ENCODE measurements around the gene NOXA1.

Gene NOXA1

DNA sequence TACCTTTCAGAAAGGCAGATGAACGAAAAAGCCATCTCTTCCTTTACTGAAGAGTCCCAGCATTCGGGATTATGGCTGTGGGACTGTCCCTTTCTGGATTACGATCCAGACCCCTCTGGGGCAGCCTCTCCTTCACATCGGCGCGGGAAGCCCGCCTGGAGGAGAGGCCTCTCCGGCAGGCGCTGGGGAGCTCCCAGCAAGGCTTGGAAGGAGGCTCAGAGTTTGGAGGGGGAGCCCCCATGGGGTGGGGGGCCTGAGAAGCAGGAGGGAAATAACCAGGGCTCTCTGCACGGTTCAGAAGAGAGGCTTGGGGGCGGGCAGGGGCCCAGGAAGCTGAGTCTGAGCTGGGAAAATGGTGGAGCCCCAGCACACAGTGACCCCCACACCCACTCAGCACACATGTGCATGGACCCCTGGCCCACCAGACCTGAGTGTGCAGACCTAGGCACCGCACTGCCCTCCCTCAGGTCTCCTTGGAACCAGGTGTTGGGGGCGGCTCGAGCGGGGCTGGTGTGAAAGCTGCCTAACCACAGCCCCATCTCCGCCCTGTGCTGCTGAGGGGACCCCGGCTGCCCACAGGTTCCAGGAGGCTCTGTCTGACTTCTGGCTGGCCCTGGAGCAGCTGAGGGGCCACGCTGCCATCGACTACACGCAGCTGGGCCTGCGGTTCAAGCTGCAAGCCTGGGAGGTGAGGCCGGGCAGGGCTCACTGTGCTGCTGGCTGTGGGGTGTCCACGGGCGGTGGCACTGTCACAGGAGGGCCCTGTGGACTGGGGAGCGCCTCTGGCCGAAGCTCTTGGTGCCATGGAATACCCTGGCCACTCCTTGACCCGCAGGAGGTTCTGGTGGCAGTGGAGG, 4.5 kb downstream of the NOXA1 start:
- no peak for DNase-seq

DNA sequence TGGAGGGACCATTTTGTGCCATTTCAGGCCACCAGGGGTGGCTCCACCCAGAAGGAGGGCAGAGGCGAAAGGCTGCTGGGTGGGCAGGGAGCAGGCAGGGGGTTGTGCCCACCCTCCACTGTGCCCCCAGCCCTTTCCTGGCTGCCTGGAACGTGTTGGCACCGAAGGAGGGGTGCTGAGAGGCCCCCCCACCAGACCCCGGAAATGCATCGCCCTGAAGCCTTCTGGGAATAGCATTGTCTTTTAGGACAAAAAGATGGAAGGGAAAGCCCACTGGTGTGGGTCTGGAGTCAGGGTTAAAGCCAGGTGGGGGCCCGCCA, 5.1 kb downstream of the NOXA1 start:
- no peak for DNase-seq

DNA sequence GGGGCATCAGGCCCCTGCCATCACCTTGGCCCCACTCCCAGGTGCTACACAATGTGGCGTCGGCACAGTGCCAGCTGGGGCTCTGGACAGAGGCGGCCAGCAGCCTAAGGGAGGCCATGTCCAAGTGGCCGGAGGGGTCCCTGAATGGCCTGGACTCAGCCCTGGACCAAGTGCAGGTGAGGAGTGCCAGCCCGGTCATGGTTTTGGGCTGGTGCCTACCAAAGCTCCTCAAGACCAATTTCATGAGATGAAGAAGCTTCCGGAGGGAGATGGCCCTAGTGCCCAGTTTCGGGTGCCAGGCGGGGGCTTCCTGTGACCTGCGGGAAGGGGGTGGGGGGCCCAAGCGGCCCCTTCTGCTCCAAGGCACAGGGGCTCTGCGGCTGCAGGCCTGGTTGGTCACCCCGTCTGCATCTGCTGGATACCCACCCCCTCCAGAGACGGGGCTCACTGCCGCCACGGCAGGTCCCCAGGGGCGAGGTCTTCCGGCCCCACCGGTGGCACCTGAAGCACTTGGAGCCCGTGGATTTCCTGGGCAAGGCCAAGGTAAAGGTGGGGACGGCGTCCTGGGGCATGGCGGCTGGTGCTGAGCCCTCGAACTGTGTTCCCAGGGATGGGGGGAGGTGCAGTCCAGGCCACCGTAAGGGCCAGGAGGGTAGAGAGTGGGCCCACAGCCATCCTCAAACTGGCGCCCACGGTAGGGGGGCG, 5.8 kb downstream of the NOXA1 start:
- no peak for DNase-seq

DNA sequence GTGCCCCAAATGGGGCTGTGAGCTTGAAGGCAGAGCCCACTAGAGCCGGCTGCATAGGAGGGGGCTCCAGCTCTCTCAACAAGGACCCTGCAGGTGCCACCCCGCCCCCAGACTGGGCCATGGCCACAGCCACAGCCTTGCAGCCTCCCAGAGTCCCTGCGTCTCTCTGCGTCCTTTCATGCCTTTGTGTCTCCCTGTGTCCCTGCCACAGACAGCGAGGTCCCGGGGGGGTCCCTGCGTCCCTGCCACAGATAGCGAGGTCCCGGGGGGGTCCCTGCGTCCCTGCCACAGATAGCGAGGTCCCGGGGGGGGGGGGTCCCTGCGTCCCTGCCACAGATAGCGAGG, 6.3 kb downstream of the NOXA1 start:
- DNase-seq = no peak

DNA sequence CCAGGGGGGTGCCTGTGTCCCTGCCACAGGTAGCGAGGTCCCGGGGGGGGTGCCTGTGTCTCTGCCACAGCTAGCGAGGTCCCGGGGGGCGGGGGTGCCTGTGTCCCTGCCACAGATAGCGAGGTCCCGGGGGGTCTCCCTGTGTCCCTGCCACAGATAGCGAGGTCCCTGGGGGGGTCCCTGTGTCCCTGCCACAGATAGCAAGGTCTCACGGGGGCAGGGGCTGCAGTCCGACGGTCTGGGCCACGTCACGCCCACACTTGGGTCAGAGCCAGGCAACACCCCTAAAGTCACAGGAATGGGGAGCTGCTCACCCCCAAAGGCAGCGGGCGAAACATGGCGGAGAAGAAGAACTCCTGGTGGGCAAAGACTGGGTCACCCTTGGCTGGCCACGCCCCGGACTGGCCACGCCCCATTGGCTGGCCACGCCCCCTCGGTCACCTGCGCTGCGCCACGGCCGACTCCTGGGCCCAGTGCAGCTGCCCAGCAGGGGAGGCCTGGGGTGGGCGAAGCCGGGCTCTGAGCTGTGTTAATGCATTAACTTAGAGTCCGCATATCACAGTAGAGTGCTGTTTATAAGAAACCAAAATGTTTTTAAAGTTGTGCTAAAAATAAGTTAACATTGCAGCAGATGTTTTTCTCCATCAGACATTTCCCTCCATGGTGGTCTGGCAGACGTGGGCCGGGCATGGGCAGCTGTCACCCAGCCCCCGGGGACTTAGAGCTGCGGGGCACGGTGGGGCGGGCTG, 7.0 kb downstream of the NOXA1 start:
- DNase-seq = no peak

DNA sequence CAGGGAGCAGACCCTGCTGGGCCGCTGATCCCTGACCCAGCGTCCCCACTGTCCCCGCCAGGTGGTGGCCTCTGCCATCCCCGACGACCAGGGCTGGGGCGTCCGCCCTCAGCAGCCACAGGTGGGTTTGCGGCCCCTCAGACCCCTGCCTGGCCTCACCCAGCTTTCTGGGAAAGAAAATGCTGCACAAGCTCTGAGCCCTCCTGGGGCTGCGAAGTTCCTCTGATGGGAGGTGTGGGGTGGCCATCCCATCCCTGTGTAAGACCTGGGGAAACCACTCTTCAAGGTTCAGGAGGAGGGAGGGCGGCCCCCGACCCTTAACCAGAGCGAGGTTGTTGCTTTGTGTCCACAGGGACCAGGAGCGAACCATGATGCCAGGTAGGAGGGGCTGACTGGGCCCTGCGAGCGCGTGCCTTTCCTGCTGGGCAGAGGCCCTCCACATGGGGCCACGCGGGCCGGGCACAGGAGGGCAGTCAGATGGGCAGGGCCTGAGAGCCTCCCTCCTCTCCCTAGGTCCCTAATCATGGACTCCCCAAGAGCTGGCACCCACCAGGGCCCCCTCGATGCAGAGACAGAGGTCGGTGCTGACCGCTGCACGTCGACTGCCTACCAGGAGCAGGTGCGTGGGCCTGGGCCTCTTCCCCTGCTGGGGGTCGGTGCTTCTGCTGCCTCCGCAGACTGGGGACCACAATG, 7.7 kb downstream of the NOXA1 start:
- DNase-seq = no peak

DNA sequence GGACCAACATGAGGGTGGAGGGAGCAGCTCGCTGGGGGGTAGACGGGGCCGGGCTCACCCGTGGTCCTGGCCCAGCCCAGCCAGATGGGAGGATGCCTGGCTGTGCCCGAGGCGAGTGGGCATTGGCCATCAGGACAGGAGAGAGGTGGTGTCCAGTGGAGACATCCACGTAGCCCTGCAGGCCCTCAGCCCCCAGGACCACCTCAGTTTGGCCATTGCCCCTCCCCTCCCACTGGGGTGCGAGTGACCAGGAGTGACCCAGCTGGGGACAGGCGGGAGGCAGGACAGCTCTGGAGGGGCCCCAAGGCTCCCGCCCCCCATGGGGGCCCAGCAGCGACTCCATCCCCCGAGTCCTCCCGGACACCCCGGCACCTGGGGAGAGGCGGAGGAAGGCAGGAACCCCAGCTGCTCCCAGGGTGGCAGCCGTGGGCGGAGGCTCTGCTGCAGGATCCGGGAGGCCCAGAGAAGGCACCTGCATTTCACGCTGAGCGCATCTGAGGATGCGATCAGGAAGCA, 8.3 kb downstream of the NOXA1 start:
- DNase-seq = no peak

DNA sequence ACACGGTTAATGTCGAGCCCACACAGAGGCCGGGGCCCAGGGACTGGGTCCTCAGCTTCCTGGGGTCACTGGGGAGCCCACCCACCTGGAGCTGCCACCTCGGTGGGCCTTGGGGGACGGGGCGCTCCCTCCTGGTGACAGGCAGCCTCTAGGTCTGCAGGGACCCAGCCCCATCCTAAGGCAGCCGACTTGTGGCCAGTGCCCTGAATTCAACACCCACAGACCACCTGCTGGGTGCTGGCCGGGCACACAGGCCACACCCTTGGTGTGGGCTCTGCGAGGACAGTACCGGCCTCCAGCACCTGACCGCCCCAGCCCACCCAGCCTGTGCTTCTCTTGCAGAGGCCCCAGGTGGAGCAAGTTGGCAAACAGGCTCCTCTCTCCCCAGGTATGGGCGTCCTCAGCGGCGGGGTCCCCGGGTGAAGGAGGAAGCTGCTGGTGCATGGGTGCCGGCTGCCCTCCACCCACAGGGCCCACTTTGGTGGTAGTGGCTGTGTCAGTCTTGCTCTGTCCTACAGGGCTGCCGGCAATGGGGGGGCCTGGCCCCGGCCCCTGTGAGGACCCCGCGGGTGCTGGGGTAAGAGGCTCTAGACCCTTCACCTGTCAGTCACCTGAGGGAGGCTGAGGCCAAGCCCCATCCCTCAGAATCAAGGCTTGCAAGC, 9.6 kb downstream of the NOXA1 start:
- DNase-seq = no peak

DNA sequence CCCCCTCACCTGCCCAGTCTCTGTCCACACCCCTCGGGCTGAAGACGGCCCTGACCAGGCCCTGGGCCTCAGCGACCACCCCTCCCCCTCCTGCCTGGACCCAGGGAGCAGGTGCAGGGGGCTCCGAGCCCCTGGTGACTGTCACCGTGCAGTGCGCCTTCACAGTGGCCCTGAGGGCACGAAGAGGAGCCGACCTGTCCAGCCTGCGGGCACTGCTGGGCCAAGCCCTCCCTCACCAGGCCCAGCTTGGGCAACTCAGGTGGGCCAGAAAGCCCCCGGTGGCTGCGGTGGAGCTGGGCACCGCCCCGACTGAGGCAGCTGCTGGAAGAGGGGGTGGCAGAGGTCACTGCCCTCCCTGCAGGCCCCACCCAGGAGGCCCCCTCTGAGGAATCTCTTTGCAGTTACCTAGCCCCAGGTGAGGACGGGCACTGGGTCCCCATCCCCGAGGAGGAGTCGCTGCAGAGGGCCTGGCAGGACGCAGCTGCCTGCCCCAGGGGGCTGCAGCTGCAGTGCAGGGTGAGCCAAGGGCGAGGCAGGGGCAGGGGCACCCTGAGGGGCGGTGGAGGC, 10.2 kb downstream of the NOXA1 start:
- no peak for DNase-seq

DNA sequence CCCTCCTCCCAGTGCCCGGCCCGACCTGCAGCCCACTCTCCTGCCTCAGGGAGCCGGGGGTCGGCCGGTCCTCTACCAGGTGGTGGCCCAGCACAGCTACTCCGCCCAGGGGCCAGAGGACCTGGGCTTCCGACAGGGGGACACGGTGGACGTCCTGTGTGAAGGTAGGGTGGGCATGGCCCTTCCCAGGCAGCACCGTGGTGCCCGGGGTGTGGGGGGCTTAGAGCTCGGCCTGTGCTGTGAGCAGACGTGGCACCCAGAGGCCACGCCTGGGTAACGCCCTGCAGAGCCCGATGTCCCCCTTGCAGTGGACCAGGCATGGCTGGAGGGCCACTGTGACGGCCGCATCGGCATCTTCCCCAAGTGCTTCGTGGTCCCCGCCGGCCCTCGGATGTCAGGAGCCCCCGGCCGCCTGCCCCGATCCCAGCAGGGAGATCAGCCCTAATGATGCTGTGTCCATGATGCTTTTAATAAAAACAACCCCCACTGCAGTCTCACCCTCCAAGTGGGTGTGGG, 10.8 kb downstream of the NOXA1 start:
- no peak for DNase-seq

DNA sequence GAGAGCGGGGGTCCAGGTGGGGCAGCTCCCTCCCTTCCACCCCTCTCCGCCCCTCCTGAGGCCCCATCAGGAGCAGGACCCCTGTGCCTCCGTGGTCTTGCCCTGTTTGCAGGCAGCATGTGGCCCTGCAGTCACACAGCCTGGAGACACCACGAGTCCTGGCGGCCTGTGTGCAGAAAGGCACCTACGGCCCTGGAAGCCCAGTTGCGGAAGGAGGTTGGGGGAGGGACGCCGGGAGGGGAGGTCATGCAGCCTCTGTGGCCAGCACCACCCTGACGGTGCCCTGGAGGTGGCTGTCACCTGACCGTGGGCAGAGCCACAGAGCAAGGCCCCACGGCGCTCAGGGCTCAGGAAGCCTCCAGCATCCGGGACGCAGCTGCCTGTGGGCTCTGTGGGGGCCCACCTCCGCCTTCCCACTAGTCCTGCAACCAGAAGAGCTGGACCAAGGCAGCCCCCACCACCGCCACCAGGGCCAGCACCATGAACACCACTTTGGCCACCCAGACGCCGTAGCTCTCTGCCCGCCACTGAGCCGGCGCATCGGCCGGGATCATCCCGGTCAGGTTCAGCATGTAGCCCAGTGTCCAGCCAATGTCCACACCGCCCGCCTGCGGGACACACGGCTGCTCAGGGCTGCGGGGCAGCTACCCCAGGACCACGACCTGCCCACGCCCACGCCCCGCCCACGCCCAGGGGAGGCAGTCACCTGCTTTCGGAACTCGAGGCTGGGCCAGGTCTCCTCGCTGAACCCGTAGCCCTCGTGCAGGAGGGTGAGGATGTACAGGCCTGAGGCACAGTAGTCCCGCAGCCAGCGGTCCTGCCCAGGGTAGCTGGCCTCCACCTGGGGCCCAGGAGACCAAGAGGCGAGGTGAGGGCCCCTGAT, 11.5 kb downstream of the NOXA1 start:
- DNase-seq = no peak

DNA sequence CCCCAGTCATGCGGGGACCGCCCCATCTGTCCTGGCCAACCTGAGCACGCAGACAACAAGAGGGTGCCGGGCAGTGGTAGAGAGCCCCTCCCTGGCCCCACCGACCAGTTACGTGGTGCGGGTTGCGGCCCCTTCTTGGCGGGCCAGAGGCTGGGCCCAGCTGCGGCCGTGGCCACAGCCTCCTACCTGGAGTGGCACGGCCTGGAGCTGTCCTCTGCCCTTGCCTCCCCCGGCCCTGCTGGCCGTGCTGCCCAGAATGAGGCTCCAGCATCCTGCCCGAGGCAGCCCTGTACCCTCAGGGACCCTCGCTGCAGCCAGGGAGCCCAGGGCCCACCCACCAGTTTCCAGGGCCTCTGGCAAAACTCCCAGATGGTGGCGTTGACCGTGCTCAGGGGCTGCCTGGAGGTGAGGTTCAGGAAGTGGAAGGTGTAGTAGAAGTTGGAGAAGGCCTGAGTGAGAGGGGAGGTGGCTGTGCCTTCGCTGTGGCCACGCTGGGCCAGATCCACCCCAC, 12.2 kb downstream of the NOXA1 start:
- no peak for DNase-seq

DNA sequence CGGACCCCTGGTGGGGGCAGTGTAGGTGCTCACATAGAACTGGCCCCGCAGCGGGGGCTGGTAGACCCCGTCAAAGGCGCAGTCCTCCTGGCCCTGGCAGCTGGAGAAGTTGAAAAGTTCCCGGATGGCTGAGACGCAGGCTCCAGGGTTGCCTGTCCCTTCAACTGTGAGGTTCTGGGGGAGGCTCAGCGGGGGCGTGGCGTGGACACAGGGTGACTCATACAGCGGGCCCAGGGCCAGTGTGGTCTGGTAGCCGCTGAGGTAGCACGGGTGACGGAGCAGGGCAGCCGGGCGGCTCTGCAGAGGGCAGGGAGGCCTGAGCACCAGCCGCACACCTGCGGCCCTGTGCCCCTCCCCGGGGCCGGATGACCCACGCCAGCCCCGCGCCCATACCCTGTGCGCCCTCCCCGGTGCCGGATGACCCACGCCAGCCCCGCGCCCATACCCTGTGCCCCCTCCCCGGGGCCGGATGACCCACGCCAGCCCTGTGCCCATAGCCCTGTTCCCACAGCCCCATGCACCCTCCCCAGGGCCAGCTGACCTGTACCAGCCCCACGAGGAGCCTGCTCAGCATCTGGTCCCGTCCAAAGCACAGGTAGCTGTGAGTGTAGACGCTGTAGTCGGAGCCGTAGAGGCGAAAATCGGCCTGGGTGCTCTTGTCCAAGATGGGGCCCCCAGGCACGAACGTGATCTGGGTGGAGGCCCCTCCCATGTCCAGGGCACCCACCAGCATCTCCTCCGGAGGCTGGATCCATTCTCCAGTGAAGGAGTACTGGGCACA, 13.0 kb downstream of the NOXA1 start:
- DNase-seq = no peak

DNA sequence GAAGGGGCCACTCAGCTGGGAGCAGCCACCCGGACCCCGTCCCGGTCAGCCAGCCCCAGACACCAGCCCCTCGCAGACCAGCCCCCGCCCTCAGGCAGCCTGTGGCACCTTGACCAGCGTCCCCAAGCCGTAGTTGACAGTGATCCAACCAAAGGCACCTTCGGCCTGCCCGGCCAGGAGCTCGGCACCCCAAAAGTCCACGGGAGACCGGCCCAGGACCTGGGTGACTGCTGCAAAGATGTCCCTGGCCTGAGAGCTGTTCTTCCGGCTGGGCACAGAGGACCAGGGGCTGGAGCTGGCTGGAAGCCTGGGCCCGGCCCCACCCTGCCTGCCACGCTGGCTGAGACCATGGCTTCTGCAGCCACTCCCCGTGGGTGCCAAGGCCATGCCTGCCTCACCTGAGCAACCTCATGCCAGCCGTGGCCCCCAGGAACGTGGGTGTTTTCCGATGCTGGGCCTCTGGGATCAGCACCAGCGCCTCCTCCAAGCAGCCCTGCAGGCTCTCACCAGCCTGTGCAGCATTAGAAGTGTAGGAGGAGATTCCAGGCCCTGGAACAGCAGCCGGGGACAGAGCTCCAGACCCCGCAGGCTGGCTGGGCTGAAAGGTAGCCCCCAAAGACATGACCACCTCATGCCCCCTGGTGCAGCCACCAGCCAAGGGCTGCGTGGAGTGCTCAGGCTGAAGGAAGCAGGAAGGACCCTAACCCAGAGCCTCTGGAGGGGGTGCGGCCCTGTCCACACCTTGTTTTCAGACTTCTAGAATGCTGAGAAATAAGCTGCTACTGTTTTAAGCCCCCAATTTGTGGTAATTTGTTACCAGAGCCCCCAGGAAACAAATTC, 13.8 kb downstream of the NOXA1 start:
- DNase-seq = no peak

DNA sequence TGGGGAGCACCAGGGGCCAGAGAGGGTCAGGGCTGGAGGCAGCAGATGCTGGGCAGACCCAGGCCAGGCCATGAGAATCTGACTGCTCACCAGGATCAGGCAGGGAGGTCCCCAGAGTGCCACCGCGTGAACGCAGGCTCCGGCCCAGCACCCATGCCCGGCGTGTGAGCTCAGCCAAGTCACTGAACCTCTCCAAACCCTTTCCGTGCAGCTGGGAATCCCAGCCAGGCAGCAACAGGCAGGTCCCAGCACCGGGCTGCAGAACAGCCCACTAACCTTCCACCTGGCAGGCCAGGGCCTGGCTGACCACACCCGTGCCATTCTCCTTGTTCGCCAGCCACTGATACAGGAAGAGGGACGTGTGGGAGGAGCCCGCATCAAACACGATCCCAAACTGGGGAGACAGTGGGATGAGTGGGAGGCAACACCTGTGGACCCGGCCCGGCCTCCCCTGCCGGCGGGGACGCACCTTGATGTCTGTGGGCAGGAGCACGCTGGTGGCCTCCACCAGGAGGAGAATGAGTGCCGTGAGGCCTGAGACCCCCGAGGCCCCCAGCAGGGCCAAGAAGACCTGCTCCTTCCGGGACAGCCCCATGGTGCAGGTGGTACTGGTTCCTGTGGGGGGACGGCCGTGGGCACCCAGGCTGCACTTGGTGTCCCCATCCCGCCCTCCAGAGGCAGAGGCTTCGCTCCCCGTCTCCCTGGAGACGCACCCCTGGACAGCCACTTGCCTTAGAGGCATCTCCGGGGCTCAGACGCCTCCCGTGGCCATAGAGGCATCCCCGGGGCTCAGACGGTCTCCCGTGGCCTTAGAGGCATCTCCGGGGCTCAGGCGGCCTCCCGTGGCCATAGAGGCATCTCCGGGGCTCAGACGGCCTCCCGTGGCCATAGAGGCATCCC, 14.7 kb downstream of the NOXA1 start:
- no peak for DNase-seq

DNA sequence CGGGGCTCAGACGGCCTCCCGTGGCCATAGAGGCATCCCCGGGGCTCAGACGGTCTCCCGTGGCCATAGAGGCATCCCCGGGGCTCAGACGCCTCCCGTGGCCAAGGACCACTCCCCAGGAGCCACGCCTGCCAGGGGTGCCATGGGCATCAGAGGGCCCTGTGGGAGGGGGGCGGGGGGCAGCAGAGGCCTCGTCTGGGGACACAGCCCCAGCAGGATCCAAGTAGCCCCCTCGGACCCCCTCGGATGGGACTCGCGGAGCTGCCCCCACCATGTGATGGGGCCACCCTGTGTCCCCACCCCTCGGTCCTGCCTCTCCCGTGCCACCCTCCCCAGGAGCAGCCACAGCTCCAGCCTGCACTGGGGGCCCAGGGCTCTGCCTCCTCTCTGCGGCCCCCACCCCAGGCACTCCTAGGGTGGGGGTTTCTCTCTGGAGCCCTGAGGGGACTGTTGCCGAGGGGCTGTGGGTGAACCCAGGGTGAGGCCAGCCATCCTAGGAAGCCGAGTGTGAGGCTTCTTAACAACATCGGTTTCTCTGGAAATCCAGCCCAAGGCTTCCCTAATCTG, 15.5 kb downstream of the NOXA1 start:
- no peak for DNase-seq

DNA sequence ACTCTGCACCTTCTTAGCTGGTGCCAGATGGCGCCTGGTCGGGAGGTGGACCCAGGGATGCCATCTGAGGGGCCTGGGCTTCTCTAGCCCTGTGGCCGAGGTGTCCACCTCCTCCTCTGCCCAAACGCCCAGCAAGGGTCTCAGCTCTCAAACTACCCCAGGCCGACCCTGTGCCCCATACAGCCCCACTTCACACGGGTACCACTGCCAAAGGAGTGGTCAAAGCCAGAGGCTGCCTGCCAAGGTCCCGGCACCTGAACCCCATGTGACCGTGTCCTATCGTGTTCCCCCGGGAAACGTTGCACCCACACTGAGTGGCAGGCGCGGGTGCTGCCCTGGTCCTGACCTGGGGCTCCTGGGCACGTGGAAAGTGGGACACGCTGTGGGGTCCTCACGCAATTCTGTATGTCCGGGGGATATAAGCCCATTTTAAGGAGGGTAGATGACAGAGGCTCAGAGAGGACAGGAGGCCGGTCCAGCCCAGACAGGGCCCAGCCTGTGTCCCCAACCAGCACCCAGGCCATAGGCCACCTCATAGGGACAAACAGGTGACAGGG, 16.0 kb downstream of the NOXA1 start:
- DNase-seq = no peak
